ENCODE results near the gene SAMMSON.

SAMMSON gene

GRCh38 chr3:69999140-70000027, at the start of gene SAMMSON:
Gene SAMMSON (plus strand): TSS chr3:69999733.
- no peak for DNase-seq (ENCODE audit: low read depth in 2 of 2)

- DNase-seq (ENCODE audit: low read depth in 2 of 2) = no peak
These were observed 47.9 kb upstream of the SAMMSON start for GRCh38 chr3:69951616-69952015.

- no peak for DNase-seq (ENCODE audit: low read depth in 2 of 2)
These were observed 40.0 kb upstream of the SAMMSON start for GRCh38 chr3:69959581-69959980.

GRCh38 chr3:69961706-69962439, 37.7 kb upstream of the SAMMSON start:
- DNase-seq (ENCODE audit: low read depth in 2 of 2) = no peak

- DNase-seq (ENCODE audit: low read depth in 2 of 2) = no peak
These were observed 35.9 kb upstream of the SAMMSON start for GRCh38 chr3:69963643-69964042.

GRCh38 chr3:69967156-69967555, 32.4 kb upstream of the SAMMSON start:
- DNase-seq (ENCODE audit: low read depth in 2 of 2) = no peak

GRCh38 chr3:69970827-69971226, 28.7 kb upstream of the SAMMSON start:
- no peak for DNase-seq (ENCODE audit: low read depth in 2 of 2)

- no peak for DNase-seq (ENCODE audit: low read depth in 2 of 2)
These were observed 26.9 kb upstream of the SAMMSON start for GRCh38 chr3:69972672-69973071.

- DNase-seq (ENCODE audit: low read depth in 2 of 2) = no peak
These were observed 23.5 kb upstream of the SAMMSON start for GRCh38 chr3:69976021-69976420.

- no peak for DNase-seq (ENCODE audit: low read depth in 2 of 2)
These were observed 15.8 kb upstream of the SAMMSON start for GRCh38 chr3:69983546-69984265.

- no peak for DNase-seq (ENCODE audit: low read depth in 2 of 2)
These were observed 14.3 kb upstream of the SAMMSON start for GRCh38 chr3:69985266-69985665.

- DNase-seq (ENCODE audit: low read depth in 2 of 2) = no peak
These were observed 13.1 kb upstream of the SAMMSON start for GRCh38 chr3:69986419-69986818.

GRCh38 chr3:69987833-69988232, 11.7 kb upstream of the SAMMSON start:
- DNase-seq (ENCODE audit: low read depth in 2 of 2) = no peak

GRCh38 chr3:69993757-69994156, 5.8 kb upstream of the SAMMSON start:
- DNase-seq (ENCODE audit: low read depth in 2 of 2) = no peak

- no peak for DNase-seq (ENCODE audit: low read depth in 2 of 2)
These were observed 4.6 kb upstream of the SAMMSON start for GRCh38 chr3:69994919-69995318.

GRCh38 chr3:69997631-69998307, 1.8 kb upstream of the SAMMSON start:
- no peak for DNase-seq (ENCODE audit: low read depth in 2 of 2)

GRCh38 chr3:69998759-69999139, 784 bp upstream of the SAMMSON start:
- DNase-seq (ENCODE audit: low read depth in 2 of 2) = no peak

GRCh38 chr3:70000028-70000410, 486 bp downstream of the SAMMSON start:
- DNase-seq (ENCODE audit: low read depth in 2 of 2) = no peak

- DNase-seq (ENCODE audit: low read depth in 2 of 2) = no peak
These were observed 1.1 kb downstream of the SAMMSON start for GRCh38 chr3:70000563-70001081.

- DNase-seq (ENCODE audit: low read depth in 2 of 2) = no peak
These were observed 3.6 kb downstream of the SAMMSON start for GRCh38 chr3:70003119-70003518.

- DNase-seq (ENCODE audit: low read depth in 2 of 2) = no peak
These were observed 6.6 kb downstream of the SAMMSON start for GRCh38 chr3:70006089-70006488.

- DNase-seq (ENCODE audit: low read depth in 2 of 2) = no peak
These were observed 10.8 kb downstream of the SAMMSON start for GRCh38 chr3:70010346-70010745.

Data from stimulated activated CD4-positive, alpha-beta T cell treated with anti-CD3 and anti-CD28 coated beads, Interleukin-1b, Interleukin-23, amount 100 ng/mL, for 4 hours (primary cell).